Measurements from ENCODE around the gene LYST. TPM values are rescaled to one million over a fixed set of nuclear protein-coding genes. Genes with fewer than 3 reads are reported as not detected.

The LYST gene
- total and polyA plus RNA-seq, 2 of the 4 experiments (the other 2 are of a cell fraction): 2.2 to 7.2 TPM

DNA sequence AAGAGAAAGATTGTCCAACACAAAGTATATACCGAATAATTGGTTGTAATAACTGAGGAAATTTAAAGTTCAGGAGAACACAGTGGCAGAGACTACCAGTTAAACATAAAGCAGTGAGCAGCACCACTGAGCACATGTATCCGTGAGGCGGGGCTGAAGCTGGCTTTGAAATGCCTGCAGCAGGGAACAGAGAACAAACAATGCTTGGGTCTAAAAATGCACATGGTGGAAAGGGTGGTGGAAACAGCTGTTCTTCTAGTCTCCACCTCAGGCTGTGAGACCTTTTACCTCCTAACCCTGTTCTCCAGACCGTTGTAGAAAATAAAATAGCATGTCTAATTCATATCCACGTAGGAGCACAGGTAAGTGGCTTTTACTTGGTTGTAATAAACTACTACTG is 209.4 kb downstream of the LYST start:
- ChIA-PET POLR2A (ENCODE audit: unreplicated experiment) (no interaction called here), CTCF (interaction anchor here (1.1 kb wide), 1 partner anchor 25 kb away, joined by 3 read pairs; no protein-coding TSS in a partner anchor)
- no peak overlapping the region for H3K4ac ChIP-seq (ENCODE audit: low read depth, low read length)
- H3K4me2 ChIP-seq (ENCODE audit: low read depth, low read length): no peak overlapping the region
- no TSS peak for BruUV-seq (replicated peaks)
- no peak overlapping the region for H3K23ac ChIP-seq (ENCODE audit: low read depth, low read length)
- DNase-seq (no peak), ATAC-seq (ENCODE audit: low read depth) (no peak)
- peaks cover 9% of the 10 kb centered on the region for H3K27me3 ChIP-seq (ENCODE audit: control insufficient read depth, insufficient read depth, low read length)
- no peak overlapping the region for H2AK5ac ChIP-seq (ENCODE audit: low read depth, low read length)
- TF ChIP-seq CHD1 (IDR thresholded peaks at IDR 0.05; ENCODE audit: low read depth, low read length) (no peak), CEBPB (IDR thresholded peaks at IDR 0.05; ENCODE audit: low read depth, low read length) (no peak), RAD21 (IDR thresholded peaks at IDR 0.05; ENCODE audit: low read length) (no peak), BHLHE40 (IDR thresholded peaks at IDR 0.05; ENCODE audit: low read depth, low read length) (no peak)
- H2BK5ac ChIP-seq (ENCODE audit: low read depth, low read length, poor library complexity, severe bottlenecking): no peak overlapping the region
- no peak overlapping the region for H2BK120ac ChIP-seq (ENCODE audit: low read depth, low read length)
- H3K14ac ChIP-seq (replicated peaks; ENCODE audit: low read depth, low read length): no peak overlapping the region
- H2BK20ac ChIP-seq (ENCODE audit: low read depth, low read length): no peak overlapping the region
- no peaks in the 10 kb centered on the region for H3K4me1 ChIP-seq (ENCODE audit: control insufficient read depth, insufficient read depth, low read length)
- no peak overlapping the region for H3K9ac ChIP-seq (ENCODE audit: low read depth, low read length)
- H3K18ac ChIP-seq (ENCODE audit: low read depth, low read length): no peak overlapping the region
- H3K9me1 ChIP-seq (ENCODE audit: insufficient read depth, low read length): no peaks in the 10 kb centered on the region
- no peak overlapping the region for H4K8ac ChIP-seq (ENCODE audit: low read depth in 2 of 2, low read length in 2 of 2)
- H2AK9ac ChIP-seq (replicated peaks; ENCODE audit: low read depth, low read length, poor library complexity): no peak overlapping the region
- no peak overlapping the region for H4K91ac ChIP-seq (ENCODE audit: insufficient read depth, low read depth, low read length)
- no peaks in the 10 kb centered on the region for H3K36me3 ChIP-seq (ENCODE audit: control insufficient read depth, insufficient read depth, low read length)
- H4K5ac ChIP-seq (ENCODE audit: low read depth, low read length): no peak overlapping the region
- no peaks in the 10 kb centered on the region; the same call in 1 of the 2 replicates for H3K9me3 ChIP-seq (ENCODE audit: control insufficient read depth, insufficient read depth, low read length)
- in situ Hi-C loops (cut with MboI; ENCODE audit: low sequenced_read_pairs): no loop called here
- no peak overlapping the region for H2BK15ac ChIP-seq (ENCODE audit: low read depth, low read length)
- H3K79me1 ChIP-seq (ENCODE audit: low read depth in 1 of 2, low read length in 2 of 2): no peaks in the 10 kb centered on the region
- H3K56ac ChIP-seq (ENCODE audit: extremely low read depth, insufficient read depth, low read length): no peak overlapping the region
- intact Hi-C loops (cut with micrococcal nuclease): no loop called here
- H2AFZ ChIP-seq (replicated peaks; ENCODE audit: low read length, poor library complexity): no peak overlapping the region
- no peak overlapping the region for H3K27ac ChIP-seq (ENCODE audit: insufficient read depth, low read length)
- H4K20me1 ChIP-seq (ENCODE audit: insufficient read depth, low read length): no peaks in the 10 kb centered on the region
- no peak overlapping the region for H3K4me3 ChIP-seq (ENCODE audit: insufficient read depth, low read depth, low read length)
- 100% methylated on average over 1 of the region's 5 CpGs; no CpG with 5 or more reads in 1 of the 2 experiments for WGBS, 2 experiments (ENCODE audit: extremely low coverage in 2 of 2, insufficient read length in 1 of 2)
- dilution Hi-C loops (cut with HindIII; ENCODE audit: low sequenced_read_pairs, unreplicated experiment): no loop called here

All from IMR-90 (cell line).